Measurements from ENCODE around the gene MYL9.

MYL9 gene

DNA sequence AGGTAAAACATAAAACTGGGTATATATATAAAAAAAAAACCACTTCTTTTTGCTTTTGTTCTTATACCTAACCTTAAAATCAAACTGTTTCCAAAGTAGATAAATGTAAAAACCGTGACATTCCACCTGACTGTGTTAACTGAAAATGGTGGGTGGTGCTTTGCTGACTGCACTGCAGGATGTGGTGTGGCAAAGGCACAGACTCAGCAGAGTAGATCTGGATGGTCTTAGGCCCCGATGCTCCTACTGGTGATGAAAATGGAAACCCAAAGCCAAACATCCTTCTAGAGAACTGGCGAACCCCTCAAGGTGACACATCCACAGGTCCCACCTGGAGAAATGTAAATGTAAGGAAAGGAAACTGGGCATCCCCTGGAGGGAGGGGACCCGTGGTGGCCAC, 41.0 kb downstream of the MYL9 start:
- H3K4me2 ChIP-seq (ENCODE audit: low read depth, low read length, poor library complexity, severe bottlenecking): no peak overlapping the region
- H2AFZ ChIP-seq (ENCODE audit: low read length): no peak overlapping the region
- H3K4me1 ChIP-seq (ENCODE audit: insufficient read depth, low read length, poor library complexity, severe bottlenecking): peaks cover 9% of the 10 kb centered on the region
- peaks cover 54% of the 10 kb centered on the region; the same call in 1 of the 2 replicates for H3K36me3 ChIP-seq (ENCODE audit: insufficient read depth, low read length)
- H3K4me3 ChIP-seq (ENCODE audit: low read length, poor library complexity, severe bottlenecking): no peak overlapping the region
- no peaks in the 10 kb centered on the region for H3K27me3 ChIP-seq (ENCODE audit: insufficient read depth, low read length, poor library complexity, severe bottlenecking)
- H3F3A ChIP-seq (ENCODE audit: low read depth): no peaks in the 10 kb centered on the region
- H4K20me1 ChIP-seq (ENCODE audit: insufficient read depth, low read length, poor library complexity, severe bottlenecking): peaks cover 17% of the 10 kb centered on the region
- H3K9me2 ChIP-seq (replicated peaks; ENCODE audit: low read depth, low read length): no peaks in the 10 kb centered on the region
- TF ChIP-seq, protein P1, sequence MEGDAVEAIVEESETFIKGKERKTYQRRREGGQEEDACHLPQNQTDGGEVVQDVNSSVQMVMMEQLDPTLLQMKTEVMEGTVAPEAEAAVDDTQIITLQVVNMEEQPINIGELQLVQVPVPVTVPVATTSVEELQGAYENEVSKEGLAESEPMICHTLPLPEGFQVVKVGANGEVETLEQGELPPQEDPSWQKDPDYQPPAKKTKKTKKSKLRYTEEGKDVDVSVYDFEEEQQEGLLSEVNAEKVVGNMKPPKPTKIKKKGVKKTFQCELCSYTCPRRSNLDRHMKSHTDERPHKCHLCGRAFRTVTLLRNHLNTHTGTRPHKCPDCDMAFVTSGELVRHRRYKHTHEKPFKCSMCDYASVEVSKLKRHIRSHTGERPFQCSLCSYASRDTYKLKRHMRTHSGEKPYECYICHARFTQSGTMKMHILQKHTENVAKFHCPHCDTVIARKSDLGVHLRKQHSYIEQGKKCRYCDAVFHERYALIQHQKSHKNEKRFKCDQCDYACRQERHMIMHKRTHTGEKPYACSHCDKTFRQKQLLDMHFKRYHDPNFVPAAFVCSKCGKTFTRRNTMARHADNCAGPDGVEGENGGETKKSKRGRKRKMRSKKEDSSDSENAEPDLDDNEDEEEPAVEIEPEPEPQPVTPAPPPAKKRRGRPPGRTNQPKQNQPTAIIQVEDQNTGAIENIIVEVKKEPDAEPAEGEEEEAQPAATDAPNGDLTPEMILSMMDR (conservative IDR thresholded peaks at IDR 0.05; ENCODE audit: low read length): no peak
- TF ChIP-seq EZH2phosphoT487 (IDR thresholded peaks at IDR 0.05; ENCODE audit: borderline replicate concordance): no peak
- no peaks in the 10 kb centered on the region for H3K9me3 ChIP-seq (ENCODE audit: insufficient read depth, low read depth, low read length)
- H3K9ac ChIP-seq (ENCODE audit: low read depth, low read length, poor library complexity, severe bottlenecking): no peak overlapping the region
- peaks cover 20% of the 10 kb centered on the region for H3K79me2 ChIP-seq (ENCODE audit: insufficient read depth, low read length)

GRCh38 chr20:36582821-36583220, 41.5 kb downstream of the MYL9 start:
- H3K4me1 ChIP-seq (ENCODE audit: insufficient read depth, low read length, poor library complexity, severe bottlenecking): peaks cover 7% of the 10 kb centered on the region
- H3F3A ChIP-seq (ENCODE audit: low read depth): no peaks in the 10 kb centered on the region
- no peaks in the 10 kb centered on the region for H3K27me3 ChIP-seq (ENCODE audit: insufficient read depth, low read length, poor library complexity, severe bottlenecking)
- no peak overlapping the region for H3K4me3 ChIP-seq (ENCODE audit: low read length, poor library complexity, severe bottlenecking)
- H3K9me2 ChIP-seq (replicated peaks; ENCODE audit: low read depth, low read length): no peaks in the 10 kb centered on the region
- TF ChIP-seq, protein P1 (conservative IDR thresholded peaks at IDR 0.05; ENCODE audit: low read length): no peak
- TF ChIP-seq EZH2phosphoT487 (IDR thresholded peaks at IDR 0.05; ENCODE audit: borderline replicate concordance): no peak
- peaks cover 15% of the 10 kb centered on the region for H4K20me1 ChIP-seq (ENCODE audit: insufficient read depth, low read length, poor library complexity, severe bottlenecking)
- H2AFZ ChIP-seq (ENCODE audit: low read length): no peak overlapping the region
- no peaks in the 10 kb centered on the region for H3K9me3 ChIP-seq (ENCODE audit: insufficient read depth, low read depth, low read length)
- H3K4me2 ChIP-seq (ENCODE audit: low read depth, low read length, poor library complexity, severe bottlenecking): no peak overlapping the region
- H3K9ac ChIP-seq (ENCODE audit: low read depth, low read length, poor library complexity, severe bottlenecking): no peak overlapping the region
- H3K36me3 ChIP-seq (ENCODE audit: insufficient read depth, low read length): peaks cover 54% of the 10 kb centered on the region; the same call in 1 of the 2 replicates
- peaks cover 15% of the 10 kb centered on the region for H3K79me2 ChIP-seq (ENCODE audit: insufficient read depth, low read length)

DNA sequence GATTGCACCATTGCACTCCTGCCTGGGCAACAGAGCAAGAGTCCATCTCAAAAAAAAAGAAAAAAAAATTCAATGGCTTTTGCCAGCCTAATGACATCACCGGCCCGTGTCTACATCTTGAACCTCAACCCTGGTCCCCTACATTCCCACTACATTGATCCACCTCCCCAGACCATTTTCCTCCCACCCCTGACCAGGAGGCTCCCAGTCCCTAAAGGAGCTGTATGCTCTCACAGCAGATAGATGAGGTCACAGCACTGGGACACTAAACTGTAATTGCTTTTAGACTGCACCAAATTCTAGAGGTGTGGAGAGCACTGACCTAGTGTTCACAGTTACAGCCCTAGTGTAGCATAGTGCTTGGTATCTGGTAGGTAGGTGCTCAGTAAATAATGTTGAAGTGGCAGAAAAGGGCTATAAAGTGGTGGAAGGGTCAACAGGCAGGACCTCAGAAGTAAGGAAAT, 42.7 kb downstream of the MYL9 start:
- Histone ChIP-seq H3K36me3 (ENCODE audit: insufficient read depth, low read length) (peaks cover 46% of the 10 kb centered on the region; the same call in 1 of the 2 replicates), H3K9me3 (ENCODE audit: insufficient read depth, low read depth, low read length) (no peaks in the 10 kb centered on the region), H3K9ac (ENCODE audit: low read depth, low read length, poor library complexity, severe bottlenecking) (no peak overlapping the region), H3K79me2 (ENCODE audit: insufficient read depth, low read length) (0 out of 2 replicates have a peak, but pooled peaks cover 3% of the 10 kb centered on the region), H3F3A (ENCODE audit: low read depth) (no peaks in the 10 kb centered on the region), H3K9me2 (replicated peaks; ENCODE audit: low read depth, low read length) (no peaks in the 10 kb centered on the region), H2AFZ (ENCODE audit: low read length) (no peak overlapping the region), H3K27me3 (ENCODE audit: insufficient read depth, low read length, poor library complexity, severe bottlenecking) (no peaks in the 10 kb centered on the region), H3K4me2 (ENCODE audit: low read depth, low read length, poor library complexity, severe bottlenecking) (no peak overlapping the region), H3K4me3 (ENCODE audit: low read length, poor library complexity, severe bottlenecking) (no peak overlapping the region), H4K20me1 (ENCODE audit: insufficient read depth, low read length, poor library complexity, severe bottlenecking) (peaks cover 5% of the 10 kb centered on the region), H3K4me1 (ENCODE audit: insufficient read depth, low read length, poor library complexity, severe bottlenecking) (no peaks in the 10 kb centered on the region)
- TF ChIP-seq, protein P1 (conservative IDR thresholded peaks at IDR 0.05; ENCODE audit: low read length): no peak
- no peak for TF ChIP-seq EZH2phosphoT487 (IDR thresholded peaks at IDR 0.05; ENCODE audit: borderline replicate concordance)

Data from Loucy (cell line).